ACC112 (cell line): ENCODE results near the gene APOL3.
"Not testable (repeated sequence)": the region's sequence is repeated elsewhere in the genome, so short reads cannot be mapped to it uniquely, and the experiment has no call there.

Experiments used
- H2AFZ ChIP-seq: fragments of 200-600 bp; sonication (generic); one replicate; pipeline ENCODE4 v1.6.0; 2017; ENCODE audit warnings: antibody characterized with exemption, low read length; ENCODE audit not compliant: unreplicated experiment
- H3K27ac ChIP-seq: fragments of 200-600 bp; sonication (generic); 2 replicates; pipeline ENCODE4 v1.5.1; 2014; ENCODE audit warnings: low read depth, mild to moderate bottlenecking, antibody characterized with exemption, low read length, moderate library complexity
- H3K27me3 ChIP-seq: fragments of 200-600 bp; sonication (generic); 2 replicates; pipeline ENCODE4 v1.6.1; 2014; ENCODE audit warnings: mild to moderate bottlenecking, antibody characterized with exemption, low read length, moderate library complexity, mixed read lengths; ENCODE audit not compliant: insufficient read depth
- H3K36me3 ChIP-seq: fragments of 200-600 bp; sonication (generic); 2 replicates; pipeline ENCODE4 v1.6.1; 2016; ENCODE audit warnings: mild to moderate bottlenecking, antibody characterized with exemption, low read length, moderate library complexity, mixed read lengths; ENCODE audit not compliant: insufficient read depth
- H3K4me1 ChIP-seq: fragments of 200-600 bp; sonication (generic); one replicate; pipeline ENCODE4 v1.6.1; 2016; ENCODE audit warnings: low read length, mixed read lengths; ENCODE audit not compliant: insufficient read depth, unreplicated experiment, control insufficient read depth
- H3K4me3 ChIP-seq: fragments of 200-600 bp; sonication (generic); 2 replicates; pipeline ENCODE4 v1.5.1; 2014; ENCODE audit warnings: mild to moderate bottlenecking, low read depth, low read length
- H3K79me2 ChIP-seq: fragments of 200-600 bp; sonication (generic); one replicate; pipeline ENCODE4 v1.6.0; 2016; ENCODE audit warnings: low read length; ENCODE audit not compliant: control insufficient read depth, unreplicated experiment, insufficient read depth

APOL3 gene

DNA sequence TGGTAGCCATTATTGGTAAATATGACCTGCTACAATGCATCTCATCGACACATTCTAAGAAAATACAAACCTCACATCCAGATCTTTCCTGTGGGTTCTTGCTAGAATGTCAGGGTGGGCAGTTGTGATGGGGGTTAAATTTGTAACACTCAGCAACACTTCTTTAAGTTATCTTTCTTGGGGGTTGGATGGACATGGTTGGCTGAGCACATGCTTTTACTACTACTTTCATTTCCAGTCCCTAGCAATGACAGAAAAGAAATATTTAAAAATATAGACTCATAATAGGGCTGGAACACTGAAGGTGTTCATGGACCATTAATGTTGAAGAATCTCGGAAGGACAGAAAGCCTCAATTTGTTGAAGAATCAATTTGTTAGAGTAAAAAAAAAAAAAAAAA is 57.6 kb downstream of the APOL3 start:
- Histone ChIP-seq H3K27ac (no peak overlapping the region), H3K79me2 (no peaks in the 10 kb centered on the region), H3K36me3 (no peaks in the 10 kb centered on the region), H2AFZ (no peak overlapping the region), H3K4me1 (no peaks in the 10 kb centered on the region), H3K27me3 (no peaks in the 10 kb centered on the region), H3K4me3 (no peak overlapping the region)

DNA sequence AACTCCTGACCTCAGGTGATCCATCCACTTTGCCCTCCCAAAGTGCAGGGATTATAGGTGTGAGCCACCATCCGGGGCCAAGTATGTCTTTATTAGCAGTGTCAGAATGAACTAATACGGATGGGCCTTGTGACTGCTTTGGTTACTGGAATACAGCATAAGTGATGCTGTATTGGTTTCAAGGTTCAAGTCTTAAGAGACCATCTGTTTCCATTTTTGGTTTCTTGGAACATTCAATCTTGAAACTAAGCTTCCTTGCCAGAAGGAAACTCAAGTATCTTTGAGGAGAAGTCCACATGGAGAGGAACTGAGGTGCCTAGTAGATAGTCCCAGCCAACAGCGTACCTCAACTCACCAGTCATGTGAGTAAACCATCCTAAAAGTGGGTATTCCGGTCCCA is 58.8 kb downstream of the APOL3 start:
- no peak overlapping the region for H3K4me3 ChIP-seq
- no peak overlapping the region for H2AFZ ChIP-seq
- H3K27me3 ChIP-seq: no peaks in the 10 kb centered on the region
- H3K4me1 ChIP-seq: no peaks in the 10 kb centered on the region
- H3K27ac ChIP-seq: no peak overlapping the region
- no peaks in the 10 kb centered on the region for H3K79me2 ChIP-seq
- H3K36me3 ChIP-seq: no peaks in the 10 kb centered on the region

DNA sequence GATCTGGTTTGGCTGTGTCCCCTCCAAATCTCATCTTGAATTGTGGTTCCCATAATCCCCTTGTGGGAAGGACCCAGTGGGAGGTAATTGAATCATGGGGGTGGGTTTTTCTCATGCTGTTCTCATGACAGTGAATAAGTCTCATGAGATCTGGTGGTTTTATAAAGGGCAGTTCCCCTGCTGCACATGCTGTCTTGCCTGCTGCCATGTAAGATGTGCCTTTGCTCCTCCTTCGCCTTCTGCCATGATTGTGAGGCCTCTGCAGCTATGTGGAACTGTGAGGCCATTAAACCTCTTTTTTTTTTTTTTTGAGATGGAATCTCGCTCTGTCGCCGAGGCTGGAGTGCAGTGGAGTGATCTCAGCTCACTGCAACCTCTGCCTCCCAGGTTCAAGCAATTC is 59.6 kb downstream of the APOL3 start:
- not testable (repeated sequence) for H2AFZ ChIP-seq, H3K79me2 ChIP-seq, H3K27me3 ChIP-seq, H3K36me3 ChIP-seq, H3K27ac ChIP-seq, H3K4me1 ChIP-seq, H3K4me3 ChIP-seq

DNA sequence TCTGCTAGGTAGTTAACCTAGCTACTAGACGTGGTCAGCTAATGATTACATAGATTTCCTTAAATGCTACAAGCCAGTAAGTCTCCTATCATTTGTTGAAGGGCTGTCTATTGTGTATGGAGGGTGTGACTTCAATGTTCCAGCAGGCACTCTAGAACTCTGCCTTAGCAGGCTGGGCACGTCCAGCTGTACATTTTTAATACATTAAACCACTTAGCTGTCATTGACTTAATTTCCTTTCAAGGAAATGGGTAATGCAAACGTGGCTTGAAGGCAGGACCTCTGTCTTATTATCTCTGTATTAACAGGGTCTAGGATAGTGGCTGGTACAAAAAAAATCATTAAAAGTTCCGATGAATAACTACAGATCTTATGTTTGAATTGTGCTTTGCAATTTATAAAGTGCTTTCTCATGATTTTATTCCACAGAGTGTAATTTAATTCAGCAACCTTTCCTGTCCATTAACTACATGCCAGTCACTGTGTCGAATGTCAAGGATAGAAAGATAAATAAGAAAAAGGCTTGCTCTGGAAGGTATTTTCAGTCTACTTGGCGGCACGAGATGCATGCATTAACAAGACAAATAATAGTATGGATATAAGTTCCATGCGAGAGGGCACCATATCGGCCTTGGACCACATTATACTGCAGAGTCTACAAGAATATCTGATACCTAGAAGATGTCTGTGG is 60.3 kb downstream of the APOL3 start:
- no peaks in the 10 kb centered on the region for H3K4me1 ChIP-seq
- H3K79me2 ChIP-seq: no peaks in the 10 kb centered on the region
- H3K27me3 ChIP-seq: no peaks in the 10 kb centered on the region
- no peak overlapping the region for H3K4me3 ChIP-seq
- H3K27ac ChIP-seq: no peak overlapping the region
- no peaks in the 10 kb centered on the region for H3K36me3 ChIP-seq
- no peak overlapping the region for H2AFZ ChIP-seq

DNA sequence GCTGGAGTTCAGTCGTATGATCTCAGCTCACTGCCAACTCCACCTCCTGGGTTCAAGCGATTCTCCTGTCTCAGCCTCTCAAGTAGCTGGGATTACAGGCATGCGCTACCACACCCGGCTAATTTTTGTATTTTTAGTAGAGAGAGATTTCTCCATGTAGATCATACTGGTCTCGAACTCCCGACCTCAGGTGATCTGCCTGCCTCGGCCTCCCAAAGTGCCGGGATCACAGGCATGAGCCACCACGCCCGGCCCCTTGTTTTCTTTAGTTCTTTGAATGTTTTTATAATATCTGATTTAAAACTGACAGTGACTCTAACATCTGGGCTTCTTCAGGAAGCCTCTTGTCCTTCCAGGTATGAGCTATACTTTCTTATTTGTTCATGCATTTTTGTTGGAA is 61.0 kb downstream of the APOL3 start:
- not testable (repeated sequence) for H2AFZ ChIP-seq, H3K4me1 ChIP-seq, H3K79me2 ChIP-seq, H3K36me3 ChIP-seq, H3K27me3 ChIP-seq, H3K27ac ChIP-seq, H3K4me3 ChIP-seq

DNA sequence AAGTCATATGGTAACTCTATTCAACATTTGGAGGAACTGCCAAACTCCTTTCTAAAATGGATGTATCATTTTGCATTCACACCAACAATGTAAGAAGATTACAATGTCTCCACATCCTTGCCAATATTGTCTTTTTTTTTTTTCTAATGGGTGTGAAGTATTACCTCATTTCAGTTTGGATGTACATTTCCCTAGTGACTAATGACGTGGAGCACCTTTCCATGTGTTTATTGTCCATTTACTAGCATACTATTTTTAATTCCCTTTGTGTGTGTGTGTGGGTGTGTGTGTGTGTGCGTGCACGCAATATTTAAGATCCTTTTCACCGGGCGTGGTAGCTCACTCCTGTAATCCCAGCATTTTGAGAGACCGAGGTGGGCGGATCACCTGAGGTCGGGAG is 62.7 kb downstream of the APOL3 start:
- Histone ChIP-seq H3K4me1 (no peaks in the 10 kb centered on the region), H3K36me3 (no peaks in the 10 kb centered on the region), H3K27ac (no peak overlapping the region), H2AFZ (no peak overlapping the region), H3K79me2 (no peaks in the 10 kb centered on the region), H3K4me3 (no peak overlapping the region), H3K27me3 (no peaks in the 10 kb centered on the region)

DNA sequence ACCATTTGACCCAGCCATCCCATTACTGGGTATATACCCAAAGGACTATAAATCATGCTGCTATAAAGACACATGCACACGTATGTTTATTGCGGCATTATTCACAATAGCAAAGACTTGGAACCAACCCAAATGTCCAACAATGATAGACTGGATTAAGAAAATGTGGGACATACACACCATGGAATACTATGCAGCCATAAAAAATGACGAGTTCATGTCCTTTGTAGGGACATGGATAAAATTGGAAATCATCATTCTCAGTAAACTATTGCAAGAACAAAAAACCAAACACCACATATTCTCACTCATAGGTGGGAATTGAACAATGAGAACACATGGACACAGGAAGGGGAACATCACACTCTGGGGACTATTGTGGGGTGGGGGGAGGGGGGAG is 69.8 kb downstream of the APOL3 start:
- H3K4me3 ChIP-seq, H2AFZ ChIP-seq, H3K27ac ChIP-seq, H3K36me3 ChIP-seq, H3K79me2 ChIP-seq, H3K4me1 ChIP-seq, H3K27me3 ChIP-seq: not testable (repeated sequence)
